Common myeloid progenitor, CD34-positive (primary cell): ENCODE measurements around the gene ALG1L2.
"Not testable (repeated sequence)": the region's sequence is repeated elsewhere in the genome, so short reads cannot be mapped to it uniquely, and the experiment has no call there.

Experiments
- CTCF ChIA-PET: fragments of 350-600 bp; sonication (Branson Sonifier 250); formaldehyde crosslinking; loops from one replicate; lab custom pipeline; 2021; ENCODE audit warnings: antibody characterized with exemption; lab: Charles Lee
- POLR2A ChIA-PET: fragments of 350-600 bp; sonication (Branson Sonifier 250); formaldehyde crosslinking; loops from one replicate; lab custom pipeline; 2021; ENCODE audit warnings: antibody characterized with exemption; lab: Charles Lee
- DNase-seq, 3 donors: peaks; one replicate each; pipeline versions ENCODE4 v3.0.0 to v3.0.0-alpha.2; 2013
- H3K27ac ChIP-seq, 2 experiments: 1 replicate in 1 of 2; 2 replicates in 1 of 2; pipeline ENCODE4 v1.7.0; 2013; ENCODE audit warnings: inconsistent platforms in 2 of 2, low read length in 2 of 2, mild to moderate bottlenecking in 2 of 2, low read depth in 1 of 2, moderate library complexity in 1 of 2; ENCODE audit not compliant: severe bottlenecking in 2 of 2, insufficient read depth in 1 of 2, poor library complexity in 1 of 2
- H3K27me3 ChIP-seq, 5 experiments: replicated peaks in 2 of 5; 1 replicate in 3 of 5; 2 replicates in 2 of 5; pipeline versions ENCODE4 v1.6.1 to v1.7.0; 2013; ENCODE audit warnings: low read length in 4 of 5, mild to moderate bottlenecking in 2 of 5, moderate library complexity in 2 of 5, inconsistent platforms in 1 of 5; ENCODE audit not compliant: insufficient read depth in 5 of 5, control insufficient read depth in 4 of 5
- H3K36me3 ChIP-seq, 4 experiments: 1 replicate in 2 of 4; 2 replicates in 2 of 4; pipeline versions ENCODE4 v1.6.1 to v1.7.0; 2013; ENCODE audit warnings: low read length in 3 of 4, control low read depth in 1 of 4, mild to moderate bottlenecking in 1 of 4; ENCODE audit not compliant: control insufficient read depth in 4 of 4, insufficient read depth in 4 of 4
- H3K4me1 ChIP-seq, 4 experiments: 1 replicate in 3 of 4; 2 replicates in 1 of 4; pipeline versions ENCODE4 v1.6.1 to v1.7.1; 2013; ENCODE audit warnings: low read length in 3 of 4, mild to moderate bottlenecking in 3 of 4, control low read depth in 1 of 4, inconsistent platforms in 1 of 4, moderate library complexity in 1 of 4; ENCODE audit not compliant: control insufficient read depth in 4 of 4, insufficient read depth in 4 of 4; ENCODE audit errors: control extremely low read depth in 1 of 4
- H3K4me3 ChIP-seq, 7 experiments: 1 replicate in 4 of 7; 2 replicates in 3 of 7; pipeline versions ENCODE4 v1.5.1 to v1.7.0; 2013; ENCODE audit warnings: mild to moderate bottlenecking in 7 of 7, low read length in 6 of 7, moderate library complexity in 6 of 7, inconsistent platforms in 2 of 7, low read depth in 2 of 7, control low read depth in 1 of 7; ENCODE audit not compliant: insufficient read depth in 4 of 7, control insufficient read depth in 1 of 7; ENCODE audit errors: extremely low read depth in 1 of 7
- H3K9me3 ChIP-seq, 5 experiments: 1 replicate in 4 of 5; 2 replicates in 1 of 5; pipeline versions ENCODE4 v1.6.1 to v1.7.1; 2013; ENCODE audit warnings: low read length in 4 of 5, mild to moderate bottlenecking in 2 of 5, inconsistent platforms in 1 of 5, low read depth in 1 of 5, moderate library complexity in 1 of 5; ENCODE audit not compliant: control insufficient read depth in 4 of 5, insufficient read depth in 2 of 5; ENCODE audit errors: control extremely low read depth in 1 of 5
- WGBS: methylation state at CpG from one replicate; pipeline ENCODE4 v1.1.5; 2013; ENCODE audit not compliant: insufficient coverage; 5-methylcytosine and 5-hydroxymethylcytosine counted together

ALG1L2 gene

DNA sequence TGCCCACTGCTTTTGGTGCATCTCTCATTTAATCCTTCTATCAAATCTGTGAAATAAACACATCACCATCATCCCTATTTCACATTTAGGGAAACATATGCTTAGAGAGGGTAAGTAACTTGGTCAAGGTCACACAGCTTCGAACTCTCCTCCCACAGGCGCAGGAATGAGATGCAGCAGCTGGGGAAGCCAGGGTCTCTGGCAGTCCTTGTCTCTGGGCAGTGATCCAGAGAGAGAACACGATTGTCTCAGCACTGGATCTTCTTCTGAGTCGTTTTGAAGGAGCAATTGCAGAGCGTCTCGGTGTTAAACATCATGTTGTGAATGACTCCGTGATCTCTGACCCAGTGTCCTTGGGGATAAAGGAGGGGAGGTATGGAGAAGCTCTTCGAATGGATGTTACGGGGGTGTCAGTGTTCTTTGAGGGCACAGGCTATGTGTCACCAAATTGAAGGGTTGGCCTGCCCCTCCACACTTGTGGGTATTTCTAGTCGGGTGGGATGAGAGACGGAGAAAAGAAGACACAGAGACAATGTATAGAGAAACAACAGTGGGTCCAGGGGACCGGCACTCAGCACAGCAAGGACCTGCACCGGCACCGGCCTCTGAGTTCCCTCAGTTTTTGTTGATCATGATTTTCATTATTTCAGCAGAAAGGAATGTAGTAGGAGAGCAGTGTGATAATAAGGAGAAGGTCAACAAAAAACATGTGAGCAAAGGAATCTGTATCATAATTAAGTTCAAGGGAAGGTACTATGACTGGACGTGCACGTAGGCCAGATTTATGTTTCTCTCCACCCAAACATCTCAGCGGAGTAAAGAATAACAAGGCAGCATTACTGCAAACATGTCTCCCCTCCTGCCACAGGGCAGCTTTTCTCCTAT, 41.5 kb downstream of the ALG1L2 start:
- CTCF ChIA-PET, H3K27ac ChIP-seq, H3K4me1 ChIP-seq, H3K27me3 ChIP-seq, H3K9me3 ChIP-seq, H3K36me3 ChIP-seq, DNase-seq, POLR2A ChIA-PET, H3K4me3 ChIP-seq: not testable (repeated sequence)
- 89% methylated on average over 14 of the region's 17 CpGs for WGBS

DNA sequence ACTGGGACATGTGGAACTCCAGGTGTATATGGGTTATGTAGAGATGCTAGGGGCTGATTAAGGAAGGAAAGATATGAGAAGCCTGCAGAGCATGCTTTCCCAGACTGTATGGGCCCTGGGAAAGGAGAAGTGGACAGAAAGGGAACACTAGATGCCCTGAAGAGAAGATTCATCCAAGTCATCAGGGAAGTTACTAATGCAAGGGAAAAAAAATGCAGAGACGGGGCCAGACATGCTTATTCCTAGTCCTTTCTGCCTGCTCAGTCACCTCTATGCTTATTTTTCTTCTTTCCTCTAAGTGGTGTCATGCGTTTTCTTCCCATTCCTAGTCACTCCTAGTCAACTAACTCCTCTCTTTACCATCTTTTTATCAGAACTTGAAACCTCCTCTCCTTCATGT, 43.8 kb downstream of the ALG1L2 start:
- H3K4me3 ChIP-seq, H3K9me3 ChIP-seq, H3K36me3 ChIP-seq, H3K27ac ChIP-seq, H3K4me1 ChIP-seq, CTCF ChIA-PET, POLR2A ChIA-PET, DNase-seq, H3K27me3 ChIP-seq: not testable (repeated sequence)
- WGBS, result 100% methylated on average over 2 of the region's 2 CpGs

DNA sequence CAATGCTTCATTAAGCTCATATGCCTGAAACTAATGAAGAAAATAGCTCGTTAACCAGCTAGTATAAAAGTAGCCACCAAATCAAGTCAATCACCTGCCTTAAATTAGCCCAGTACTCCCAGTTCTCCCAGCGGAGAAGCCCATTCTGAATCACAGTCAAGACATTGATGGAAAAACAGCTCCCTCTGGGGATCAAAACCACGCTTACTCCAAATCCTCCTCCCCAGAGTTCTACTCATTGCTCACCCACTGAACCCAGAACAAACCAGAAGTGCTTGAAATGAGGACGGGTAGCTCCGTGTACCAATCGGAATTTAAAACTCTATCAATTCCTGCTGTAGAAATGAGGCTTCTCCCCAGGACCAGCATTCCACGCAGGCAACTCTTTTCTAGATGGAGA, 54.7 kb downstream of the ALG1L2 start:
- DNase-seq, H3K36me3 ChIP-seq, H3K27ac ChIP-seq, H3K4me1 ChIP-seq, CTCF ChIA-PET, H3K9me3 ChIP-seq, POLR2A ChIA-PET, H3K4me3 ChIP-seq, H3K27me3 ChIP-seq: not testable (repeated sequence)
- WGBS, result 100% methylated on average over 6 of the region's 7 CpGs

DNA sequence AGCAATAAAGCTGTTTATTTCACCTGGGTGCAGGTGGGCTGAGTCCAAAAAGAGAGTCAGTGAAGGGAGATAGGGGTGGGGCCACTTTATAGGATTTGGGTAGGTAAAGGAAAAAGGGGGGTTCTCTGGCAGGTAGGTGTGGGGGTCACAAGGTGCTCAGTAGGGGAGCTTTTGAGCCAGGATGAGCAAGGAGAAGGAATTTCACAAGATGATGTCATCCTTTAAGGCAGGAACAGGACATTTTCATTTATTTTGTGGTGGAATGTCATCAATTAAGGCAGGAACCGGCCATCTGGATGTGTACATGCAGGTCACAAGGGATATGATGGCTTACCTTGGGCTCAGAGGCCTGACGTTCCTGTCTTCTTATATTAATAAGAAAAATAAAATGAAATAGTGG, 56.1 kb downstream of the ALG1L2 start:
- POLR2A ChIA-PET, result interaction anchor here (0.6 kb wide), 1 partner anchor 713 kb away, joined by 4 read pairs; no protein-coding TSS in a partner anchor
- H3K9me3 ChIP-seq, DNase-seq, H3K27me3 ChIP-seq, H3K27ac ChIP-seq, CTCF ChIA-PET, H3K36me3 ChIP-seq, H3K4me3 ChIP-seq, H3K4me1 ChIP-seq: not testable (repeated sequence)
- whole genome bisulfite sequencing, result no CpG with 5 or more reads among the region's 2 CpGs

DNA sequence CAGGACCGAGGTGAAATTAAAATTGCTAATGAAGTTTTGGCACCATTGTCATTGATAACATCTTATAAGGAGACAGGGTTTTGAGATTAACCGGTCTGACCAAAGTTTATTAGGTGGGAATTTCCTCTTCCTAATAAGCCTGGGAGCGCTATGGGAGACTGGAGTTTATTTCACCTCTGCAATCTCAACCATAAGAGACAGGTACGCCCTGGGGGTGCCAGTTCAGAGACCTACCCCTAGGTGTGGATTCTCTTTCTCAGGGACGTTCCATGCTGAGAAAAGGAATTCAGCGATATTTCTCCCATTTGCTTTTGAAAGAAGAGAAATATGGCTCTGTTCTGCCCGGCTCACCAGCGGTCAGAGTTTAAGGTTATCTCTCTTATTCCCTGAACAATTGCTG, 57.4 kb downstream of the ALG1L2 start:
- H3K27me3 ChIP-seq, POLR2A ChIA-PET, H3K36me3 ChIP-seq, H3K4me3 ChIP-seq, H3K27ac ChIP-seq, H3K4me1 ChIP-seq, H3K9me3 ChIP-seq, DNase-seq, CTCF ChIA-PET: not testable (repeated sequence)
- WGBS, result no CpG with 5 or more reads among the region's 8 CpGs

DNA sequence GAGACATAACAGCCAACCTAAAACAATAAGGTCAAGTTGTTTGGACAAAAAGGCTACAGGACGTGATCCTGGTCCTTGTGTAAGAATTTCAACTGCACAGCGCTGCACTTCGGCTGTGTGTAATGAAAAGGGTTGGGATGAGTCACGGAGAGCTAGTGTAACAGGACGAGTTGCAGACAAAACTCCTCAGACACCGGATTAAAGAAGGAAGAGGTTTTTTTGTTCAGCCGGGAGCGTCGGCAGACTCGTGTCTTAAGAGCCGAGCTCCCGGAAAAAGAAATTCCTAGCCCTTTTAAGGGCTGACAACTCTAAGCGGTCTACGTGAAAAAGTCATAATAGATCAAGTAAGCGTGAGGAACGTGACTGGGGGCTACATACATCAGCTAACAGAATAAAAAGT, 59.1 kb downstream of the ALG1L2 start:
- H3K4me1 ChIP-seq, H3K36me3 ChIP-seq, H3K27me3 ChIP-seq, POLR2A ChIA-PET, H3K9me3 ChIP-seq, CTCF ChIA-PET, H3K4me3 ChIP-seq, DNase-seq, H3K27ac ChIP-seq: not testable (repeated sequence)
- WGBS, result 91% methylated on average over 13 of the region's 16 CpGs

DNA sequence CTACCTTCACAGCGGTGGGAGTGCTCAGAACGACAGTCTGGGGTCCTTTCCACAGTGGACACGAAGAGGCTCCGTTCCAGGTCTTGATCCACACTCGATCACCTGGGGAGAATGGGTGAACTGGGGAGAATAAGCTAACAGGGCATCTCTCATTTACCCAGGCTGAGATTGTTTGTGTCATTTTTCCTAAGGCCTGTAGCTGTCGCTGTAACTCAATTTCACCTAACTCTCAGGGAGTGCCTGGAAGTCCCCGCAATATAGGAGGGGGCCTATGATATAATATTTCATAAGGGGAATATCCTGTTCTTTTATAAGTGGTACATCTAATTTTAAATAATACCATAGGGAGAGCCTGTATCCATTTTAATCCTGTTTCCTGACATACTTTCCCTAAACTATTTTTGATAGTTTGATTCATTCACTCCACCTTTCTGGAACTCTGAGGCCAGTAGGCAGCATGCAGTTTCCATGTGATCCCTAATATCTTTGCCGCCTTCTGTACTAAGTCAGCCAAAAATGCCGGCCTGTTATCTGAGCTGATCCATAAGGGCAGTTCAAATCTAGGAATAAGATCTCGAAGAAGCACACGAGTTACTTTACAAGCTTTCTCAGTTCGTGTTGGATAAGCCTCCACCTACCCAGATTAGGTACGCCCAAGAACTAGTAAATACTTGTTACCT, 62.2 kb downstream of the ALG1L2 start:
- H3K27ac ChIP-seq, POLR2A ChIA-PET, DNase-seq, H3K4me1 ChIP-seq, H3K27me3 ChIP-seq, H3K36me3 ChIP-seq, H3K9me3 ChIP-seq, H3K4me3 ChIP-seq, CTCF ChIA-PET: not testable (repeated sequence)
- WGBS, result 95% methylated on average over 8 of the region's 13 CpGs
